HG03175 (cell line): ENCODE data around the gene TRIP13.
"Not testable (repeated sequence)": the region's sequence is repeated elsewhere in the genome, so short reads cannot be mapped to it uniquely, and the experiment has no call there.

Experiments used
- ATAC-seq: cut with Tn5 transposase; IDR thresholded peaks from one replicate; pipeline ENCODE4 v1.9.1; 2021; ENCODE audit warnings: mild to moderate bottlenecking, moderate library complexity; ENCODE audit not compliant: unreplicated experiment

Gene TRIP13

GRCh38 chr5:871596-872298 is 20.9 kb upstream of the TRIP13 start:
- ATAC-seq = no peak

GRCh38 chr5:872301-872700 is 20.4 kb upstream of the TRIP13 start:
- no peak for ATAC-seq

- no peak for ATAC-seq
Observed at GRCh38 chr5:873328-873727, 19.4 kb upstream of the TRIP13 start.

GRCh38 chr5:875931-876330 is 16.8 kb upstream of the TRIP13 start:
- ATAC-seq = no peak

- ATAC-seq = no peak
Observed at GRCh38 chr5:876398-877365, 16.0 kb upstream of the TRIP13 start.

- no peak for ATAC-seq
Observed at GRCh38 chr5:878125-878524, 14.6 kb upstream of the TRIP13 start.

GRCh38 chr5:878677-879076 is 14.0 kb upstream of the TRIP13 start:
- not testable (repeated sequence) for ATAC-seq

- ATAC-seq = no peak
Observed at GRCh38 chr5:880816-881550, 11.7 kb upstream of the TRIP13 start.

GRCh38 chr5:881551-881935 is 11.1 kb upstream of the TRIP13 start:
- ATAC-seq = no peak

- ATAC-seq = no peak
Observed at GRCh38 chr5:882253-883183, 10.2 kb upstream of the TRIP13 start.

GRCh38 chr5:883475-884181 is 9.1 kb upstream of the TRIP13 start:
- no peak for ATAC-seq

- no peak for ATAC-seq
Observed at GRCh38 chr5:884345-885126, 8.1 kb upstream of the TRIP13 start.

GRCh38 chr5:885127-885442 is 7.6 kb upstream of the TRIP13 start:
- ATAC-seq = no peak

GRCh38 chr5:885529-885928 is 7.2 kb upstream of the TRIP13 start:
- ATAC-seq = no peak

GRCh38 chr5:886036-886435 is 6.6 kb upstream of the TRIP13 start:
- no peak for ATAC-seq

- ATAC-seq = no peak
Observed at GRCh38 chr5:886716-887325, 5.9 kb upstream of the TRIP13 start.

GRCh38 chr5:887947-888637 is 4.6 kb upstream of the TRIP13 start:
- no peak for ATAC-seq

- no peak for ATAC-seq
Observed at GRCh38 chr5:888638-889035, 4.0 kb upstream of the TRIP13 start.
